Smooth muscle cell (in vitro differentiated cells): Measurements from ENCODE around the gene CCDC27. TPM values are rescaled to one million over a fixed set of nuclear protein-coding genes. Genes with fewer than 3 reads are reported as not detected.
A peak's percentile ranks its signal among the peaks of the same experiment; 100 is the strongest.

Experiments used
- DNase-seq: peaks from one replicate; lab custom pipeline; 2025; ENCODE audit not compliant: unreplicated experiment; lab: John Stamatoyannopoulos, UW
- H2AFZ ChIP-seq: fragments of 200-600 bp; sonication (generic); 2 replicates; pipeline ENCODE4 v1.6.0; 2016; ENCODE audit warnings: antibody characterized with exemption, low read depth, mild to moderate bottlenecking
- H3F3A ChIP-seq: fragments of 200-600 bp; sonication (generic); 2 replicates; pipeline ENCODE4 v1.6.0; 2017; ENCODE audit warnings: antibody characterized with exemption, low read depth
- H3K27ac ChIP-seq: fragments of 200-600 bp; sonication (generic); 2 replicates; pipeline ENCODE4 v1.5.1; 2016; ENCODE audit warnings: low read depth, mild to moderate bottlenecking
- H3K27me3 ChIP-seq: fragments of 200-600 bp; sonication (generic); 2 replicates; pipeline ENCODE4 v1.6.1; 2016; ENCODE audit warnings: low read depth, mild to moderate bottlenecking
- H3K36me3 ChIP-seq: fragments of 200-600 bp; sonication (generic); 2 replicates; pipeline ENCODE4 v1.5.1; 2016; ENCODE audit warnings: low read depth
- H3K4me1 ChIP-seq: fragments of 200-600 bp; sonication (generic); 2 replicates; pipeline ENCODE4 v1.5.1; 2016; ENCODE audit warnings: low read depth
- H3K4me2 ChIP-seq: fragments of 200-600 bp; sonication (generic); 2 replicates; pipeline ENCODE4 v1.6.0; 2016; ENCODE audit warnings: mild to moderate bottlenecking
- H3K4me3 ChIP-seq: fragments of 200-600 bp; sonication (generic); 2 replicates; pipeline ENCODE4 v1.5.1; 2016; ENCODE audit warnings: mild to moderate bottlenecking
- H3K79me2 ChIP-seq: fragments of 200-600 bp; sonication (generic); 2 replicates; pipeline ENCODE4 v1.6.0; 2016; ENCODE audit warnings: low read depth, mild to moderate bottlenecking
- H3K9ac ChIP-seq: fragments of 200-600 bp; sonication (generic); 2 replicates; pipeline ENCODE4 v1.6.0; 2016; ENCODE audit warnings: low read depth
- H3K9me3 ChIP-seq: fragments of 200-600 bp; sonication (generic); replicated peaks from 2 replicates; pipeline ENCODE4 v1.5.1; 2016; ENCODE audit warnings: low read depth
- H4K20me1 ChIP-seq: fragments of 200-600 bp; sonication (generic); 2 replicates; pipeline ENCODE4 v1.6.0; 2016; ENCODE audit warnings: low read depth
- WGBS: methylation state at CpG from one replicate; pipeline ENCODE4 v1.1.7; 2016; ENCODE audit warnings: low lambda C conversion rate; 5-methylcytosine and 5-hydroxymethylcytosine counted together
- polyA plus RNA-seq: library from polyadenylated mRNA; unstranded; fragments of >200 nt; fragmentation: Nextera tagmentation; extraction: Ambion mirVana; gene quantifications from 2 replicates; pipeline ENCODE4 v1.2.1, GENCODE V29; 2016
- total RNA-seq: library from RNA; depleted of rRNA; stranded (reverse); fragments of >200 nt; gene quantifications from 2 replicates; pipeline ENCODE4 v1.2.3, GENCODE V29; 2014
- TF ChIP-seq, protein P1 (sequence below): fragments of 200-600 bp; sonication (generic); IDR thresholded peaks from 2 replicates; pipeline ENCODE4 v1.5.1; 2017; ENCODE audit warnings: borderline replicate concordance, mild to moderate bottlenecking, antibody characterized with exemption; ENCODE audit not compliant: insufficient read depth, poor library complexity, severe bottlenecking

The CCDC27 gene
- total and polyA plus RNA-seq, 2 experiments from 2014 or later = not detected

DNA sequence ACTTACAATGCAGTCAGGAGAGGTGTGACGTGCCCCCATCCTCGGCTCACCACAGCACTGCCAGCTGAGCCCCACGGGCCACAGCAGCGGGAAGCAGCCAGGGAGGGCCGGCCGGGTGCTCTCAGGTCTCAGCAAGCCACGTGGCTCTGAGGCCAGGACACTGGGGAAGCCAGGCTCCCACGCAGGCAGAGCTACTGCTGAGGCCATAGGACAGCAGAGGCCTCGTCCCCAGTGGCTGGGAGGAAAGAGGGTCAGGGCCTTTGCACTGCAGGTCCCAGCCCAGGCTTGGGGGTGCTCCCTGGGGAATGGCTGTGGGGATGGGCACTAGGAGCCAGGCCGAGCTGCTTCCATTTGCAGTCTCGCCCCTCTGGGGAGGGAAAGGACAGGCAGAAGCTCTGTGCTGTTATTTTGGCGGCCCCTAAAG, 38.3 kb downstream of the CCDC27 start:
- H3K9me3 ChIP-seq = no peaks in the 10 kb centered on the region
- no peak overlapping the region for H3K9ac ChIP-seq
- peaks cover 68% of the 10 kb centered on the region for H3K79me2 ChIP-seq
- H3K4me2 ChIP-seq = no peak overlapping the region
- H3F3A ChIP-seq = no peaks in the 10 kb centered on the region
- no peak overlapping the region for H3K27ac ChIP-seq
- DNase-seq = no peak
- H3K4me1 ChIP-seq = peaks cover 6% of the 10 kb centered on the region
- no peaks in the 10 kb centered on the region for H3K27me3 ChIP-seq
- no peak overlapping the region for H3K4me3 ChIP-seq
- 96% methylated on average over 12 of the region's 12 CpGs for WGBS
- TF ChIP-seq, protein P1, sequence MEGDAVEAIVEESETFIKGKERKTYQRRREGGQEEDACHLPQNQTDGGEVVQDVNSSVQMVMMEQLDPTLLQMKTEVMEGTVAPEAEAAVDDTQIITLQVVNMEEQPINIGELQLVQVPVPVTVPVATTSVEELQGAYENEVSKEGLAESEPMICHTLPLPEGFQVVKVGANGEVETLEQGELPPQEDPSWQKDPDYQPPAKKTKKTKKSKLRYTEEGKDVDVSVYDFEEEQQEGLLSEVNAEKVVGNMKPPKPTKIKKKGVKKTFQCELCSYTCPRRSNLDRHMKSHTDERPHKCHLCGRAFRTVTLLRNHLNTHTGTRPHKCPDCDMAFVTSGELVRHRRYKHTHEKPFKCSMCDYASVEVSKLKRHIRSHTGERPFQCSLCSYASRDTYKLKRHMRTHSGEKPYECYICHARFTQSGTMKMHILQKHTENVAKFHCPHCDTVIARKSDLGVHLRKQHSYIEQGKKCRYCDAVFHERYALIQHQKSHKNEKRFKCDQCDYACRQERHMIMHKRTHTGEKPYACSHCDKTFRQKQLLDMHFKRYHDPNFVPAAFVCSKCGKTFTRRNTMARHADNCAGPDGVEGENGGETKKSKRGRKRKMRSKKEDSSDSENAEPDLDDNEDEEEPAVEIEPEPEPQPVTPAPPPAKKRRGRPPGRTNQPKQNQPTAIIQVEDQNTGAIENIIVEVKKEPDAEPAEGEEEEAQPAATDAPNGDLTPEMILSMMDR = no peak
- no peak overlapping the region for H2AFZ ChIP-seq
- H4K20me1 ChIP-seq = peaks cover 87% of the 10 kb centered on the region
- H3K36me3 ChIP-seq = no peaks in the 10 kb centered on the region

DNA sequence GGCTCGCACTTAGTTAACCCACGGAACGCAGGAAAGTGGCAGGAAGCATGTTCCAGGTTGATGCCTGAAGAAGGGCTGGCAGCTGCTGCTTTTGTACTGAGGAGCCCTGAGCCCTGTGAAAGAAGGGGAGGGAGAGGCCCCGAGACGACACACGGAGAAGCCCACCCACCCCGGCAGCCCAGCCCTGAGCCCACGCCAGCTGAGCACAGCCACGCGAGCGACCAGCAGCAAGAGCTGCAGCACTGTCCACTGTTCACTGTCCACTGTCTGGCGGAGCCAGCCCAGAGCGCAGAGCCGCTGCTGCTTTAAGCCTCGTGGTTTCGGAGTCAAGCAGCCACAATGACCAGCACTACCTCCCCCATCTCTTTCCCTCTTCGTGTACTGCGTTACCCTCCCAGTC, 38.7 kb downstream of the CCDC27 start:
- H4K20me1 ChIP-seq = peaks cover 91% of the 10 kb centered on the region
- H3K79me2 ChIP-seq = peaks cover 73% of the 10 kb centered on the region
- no peak overlapping the region for H3K27ac ChIP-seq
- no peaks in the 10 kb centered on the region for H3K36me3 ChIP-seq
- DNase-seq = no peak
- TF ChIP-seq, protein P1 = no peak
- H3K4me1 ChIP-seq = peaks cover 8% of the 10 kb centered on the region
- H3K9me3 ChIP-seq = no peaks in the 10 kb centered on the region
- H3K9ac ChIP-seq = no peak overlapping the region
- no peak overlapping the region for H3K4me3 ChIP-seq
- H2AFZ ChIP-seq = no peak overlapping the region
- no peak overlapping the region for H3K4me2 ChIP-seq
- H3K27me3 ChIP-seq = no peaks in the 10 kb centered on the region
- WGBS = 95% methylated on average over 14 of the region's 18 CpGs
- no peaks in the 10 kb centered on the region for H3F3A ChIP-seq

DNA sequence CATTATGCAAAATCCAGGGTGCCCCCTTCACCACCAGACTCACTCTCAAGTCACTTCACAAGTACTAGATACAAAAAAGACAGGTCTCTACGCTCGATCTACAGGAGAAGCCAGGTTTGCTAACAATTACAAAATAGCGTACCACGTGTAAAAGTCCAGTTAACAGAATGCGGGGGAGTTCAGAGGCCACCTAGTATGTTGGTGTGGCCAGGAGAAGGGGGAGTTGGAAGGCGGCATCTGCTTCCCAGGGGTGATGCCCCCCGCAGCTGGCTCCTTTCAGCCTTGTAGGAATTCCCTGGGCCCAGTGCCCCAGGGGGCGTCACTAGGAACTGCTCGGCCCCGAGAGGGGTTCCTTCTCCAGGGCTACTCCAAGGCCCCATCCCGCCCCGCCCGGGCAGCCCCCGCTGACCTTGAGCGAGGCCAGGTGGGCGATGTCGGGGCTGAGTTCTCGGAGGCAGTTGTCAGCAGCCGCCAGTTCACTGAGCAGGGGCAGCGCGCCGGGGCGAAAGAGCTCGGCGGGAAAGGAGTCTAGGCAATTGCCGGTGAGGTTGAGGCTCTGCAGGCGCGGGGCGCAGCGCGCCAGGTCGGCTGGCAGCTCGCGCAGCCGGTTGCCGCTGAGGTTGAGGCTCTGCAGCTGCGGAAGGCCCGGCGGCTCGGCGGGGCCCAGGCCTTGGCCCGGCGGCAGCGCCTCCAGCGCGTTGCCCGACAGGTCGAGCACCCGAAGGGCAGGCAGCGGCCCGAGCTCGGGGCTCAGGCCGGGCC, 43.4 kb downstream of the CCDC27 start:
- DNase-seq = no peak
- Histone ChIP-seq H3F3A (no peaks in the 10 kb centered on the region), H3K79me2 (peaks cover 50% of the 10 kb centered on the region), H3K27me3 (no peaks in the 10 kb centered on the region), H3K36me3 (no peaks in the 10 kb centered on the region), H3K4me3 (peak overlapping the region; percentile 76), H3K27ac (no peak overlapping the region), H3K9ac (peak overlapping the region; percentile 82), H2AFZ (peak overlapping the region; percentile 98), H3K9me3 (no peaks in the 10 kb centered on the region), H3K4me2 (peak overlapping the region; percentile 100), H3K4me1 (peaks cover 8% of the 10 kb centered on the region), H4K20me1 (peaks cover 54% of the 10 kb centered on the region)
- WGBS = 5% methylated on average over 53 of the region's 53 CpGs
- TF ChIP-seq, protein P1 = no peak
